MM.1S (cell line): ENCODE results near the gene PEX1.

Source experiments
- DNase-seq: peaks from one replicate; pipeline ENCODE4 v3.0.0-alpha.2; 2015
- H2AFZ ChIP-seq: fragments of 300-600 bp; sonication (generic); 2 replicates; pipeline ENCODE4 v1.6.0; 2016; ENCODE audit warnings: antibody characterized with exemption, low read length
- H3F3A ChIP-seq: fragments of 300-600 bp; sonication (generic); 2 replicates; pipeline ENCODE4 v1.6.1; 2016; ENCODE audit warnings: mild to moderate bottlenecking, antibody characterized with exemption, low read length, moderate library complexity, mixed read lengths; ENCODE audit not compliant: insufficient read depth
- H3K27ac ChIP-seq: fragments of 300-600 bp; sonication (generic); 2 replicates; pipeline ENCODE4 v1.5.1; 2016; ENCODE audit warnings: mild to moderate bottlenecking, low read length
- H3K27me3 ChIP-seq: fragments of 300-600 bp; sonication (generic); replicated peaks from 2 replicates; pipeline ENCODE4 v1.6.0; 2016; ENCODE audit warnings: low read length; ENCODE audit not compliant: insufficient read depth
- H3K36me3 ChIP-seq: fragments of 300-600 bp; sonication (generic); replicated peaks from 2 replicates; pipeline ENCODE4 v1.6.1; 2016; ENCODE audit warnings: mild to moderate bottlenecking, low read length, mixed read lengths; ENCODE audit not compliant: insufficient read depth
- H3K4me1 ChIP-seq: fragments of 300-600 bp; sonication (generic); 2 replicates; pipeline ENCODE4 v1.6.1; 2016; ENCODE audit warnings: low read length, mixed read lengths
- H3K4me2 ChIP-seq: fragments of 300-600 bp; sonication (generic); 2 replicates; pipeline ENCODE4 v1.6.0; 2016; ENCODE audit warnings: low read depth, low read length
- H3K4me3 ChIP-seq: fragments of 300-600 bp; sonication (generic); 2 replicates; pipeline ENCODE4 v1.5.1; 2016; ENCODE audit warnings: low read length, mixed read lengths
- H3K79me2 ChIP-seq: fragments of 300-600 bp; sonication (generic); 2 replicates; pipeline ENCODE4 v1.6.1; 2016; ENCODE audit warnings: mixed run types, low read length, mixed read lengths
- H3K9ac ChIP-seq: fragments of 300-600 bp; sonication (generic); 2 replicates; pipeline ENCODE4 v1.6.1; 2016; ENCODE audit warnings: low read length, mixed read lengths
- H3K9me2 ChIP-seq: fragments of 300-600 bp; sonication (generic); replicated peaks from 2 replicates; pipeline ENCODE4 v1.6.1; 2016; ENCODE audit warnings: mild to moderate bottlenecking, low read length, mixed read lengths; ENCODE audit not compliant: insufficient read depth
- H3K9me3 ChIP-seq: fragments of 300-600 bp; sonication (generic); replicated peaks from 2 replicates; pipeline ENCODE4 v1.6.1; 2016; ENCODE audit warnings: mild to moderate bottlenecking, low read length, mixed read lengths; ENCODE audit not compliant: insufficient read depth
- H4K20me1 ChIP-seq: fragments of 300-600 bp; sonication (generic); 2 replicates; pipeline ENCODE4 v1.6.1; 2016; ENCODE audit warnings: mild to moderate bottlenecking, low read length, moderate library complexity, mixed read lengths; ENCODE audit not compliant: insufficient read depth
- CTCF ChIP-seq: fragments of 300-600 bp; sonication (generic); IDR thresholded peaks from 2 replicates; pipeline ENCODE4 v1.5.1; 2016; ENCODE audit warnings: antibody characterized with exemption, low read length, mixed read lengths
- EZH2 ChIP-seq: fragments of 300-600 bp; sonication (generic); optimal IDR thresholded peaks from 2 replicates; pipeline ENCODE3; 2017; ENCODE audit warnings: low read depth, mild to moderate bottlenecking, antibody characterized with exemption, low read length, mixed read lengths
- EZH2phosphoT487 ChIP-seq: fragments of 300-600 bp; sonication (generic); IDR thresholded peaks from 2 replicates; pipeline ENCODE4 v1.6.1; 2018; ENCODE audit warnings: antibody characterized with exemption, low read length

Gene PEX1

GRCh38 chr7:92504563-92504962 is 23.8 kb downstream of the PEX1 start:
- H3K27ac ChIP-seq, result no peak overlapping the region
- H3K36me3 ChIP-seq, result no peaks in the 10 kb centered on the region
- DNase-seq, result no peak
- no peaks in the 10 kb centered on the region for H4K20me1 ChIP-seq
- no peaks in the 10 kb centered on the region for H3K9me2 ChIP-seq
- no peak overlapping the region for H3K4me2 ChIP-seq
- TF ChIP-seq EZH2phosphoT487, result no peak
- H3K4me3 ChIP-seq, result no peak overlapping the region
- H3F3A ChIP-seq, result no peaks in the 10 kb centered on the region
- H3K79me2 ChIP-seq, result no peaks in the 10 kb centered on the region
- no peaks in the 10 kb centered on the region for H3K4me1 ChIP-seq
- H3K9ac ChIP-seq, result no peak overlapping the region
- H3K9me3 ChIP-seq, result no peaks in the 10 kb centered on the region
- no peaks in the 10 kb centered on the region for H3K27me3 ChIP-seq
- H2AFZ ChIP-seq, result no peak overlapping the region

- Histone ChIP-seq H3K27me3 (no peaks in the 10 kb centered on the region), H3K79me2 (no peaks in the 10 kb centered on the region), H3K27ac (no peak overlapping the region), H3K4me2 (no peak overlapping the region), H3K9me3 (no peaks in the 10 kb centered on the region), H3K9ac (no peak overlapping the region), H2AFZ (no peak overlapping the region), H3F3A (no peaks in the 10 kb centered on the region), H3K4me1 (no peaks in the 10 kb centered on the region), H3K9me2 (no peaks in the 10 kb centered on the region), H4K20me1 (no peaks in the 10 kb centered on the region), H3K4me3 (no peak overlapping the region), H3K36me3 (no peaks in the 10 kb centered on the region)
- no peak for DNase-seq
- no peak for TF ChIP-seq EZH2
- TF ChIP-seq CTCF, result no peak
- TF ChIP-seq EZH2phosphoT487, result no peak
Observed at GRCh38 chr7:92503767-92504166, 24.6 kb downstream of the PEX1 start.

- Histone ChIP-seq H3F3A (no peaks in the 10 kb centered on the region), H2AFZ (no peak overlapping the region), H3K9ac (no peak overlapping the region), H3K9me2 (no peaks in the 10 kb centered on the region), H3K4me3 (no peak overlapping the region), H3K27me3 (no peaks in the 10 kb centered on the region), H3K9me3 (no peaks in the 10 kb centered on the region), H3K79me2 (no peaks in the 10 kb centered on the region), H3K27ac (no peak overlapping the region), H3K4me2 (no peak overlapping the region), H4K20me1 (no peaks in the 10 kb centered on the region), H3K4me1 (no peaks in the 10 kb centered on the region), H3K36me3 (no peaks in the 10 kb centered on the region)
- no peak for TF ChIP-seq EZH2phosphoT487
- TF ChIP-seq CTCF, result no peak
- no peak for TF ChIP-seq EZH2
- DNase-seq, result no peak
Observed at GRCh38 chr7:92498557-92498956, 29.8 kb downstream of the PEX1 start.

- DNase-seq, result no peak
- no peaks in the 10 kb centered on the region for H3K9me3 ChIP-seq
- no peaks in the 10 kb centered on the region for H3F3A ChIP-seq
- no peak overlapping the region for H3K4me2 ChIP-seq
- no peak overlapping the region for H3K27ac ChIP-seq
- H4K20me1 ChIP-seq, result no peaks in the 10 kb centered on the region
- H3K79me2 ChIP-seq, result no peaks in the 10 kb centered on the region
- H3K4me3 ChIP-seq, result no peak overlapping the region
- no peaks in the 10 kb centered on the region for H3K27me3 ChIP-seq
- H3K9me2 ChIP-seq, result no peaks in the 10 kb centered on the region
- H3K9ac ChIP-seq, result no peak overlapping the region
- H2AFZ ChIP-seq, result no peak overlapping the region
- TF ChIP-seq EZH2phosphoT487, result no peak
- no peak for TF ChIP-seq CTCF
- no peak for TF ChIP-seq EZH2
- H3K4me1 ChIP-seq, result no peaks in the 10 kb centered on the region
- H3K36me3 ChIP-seq, result no peaks in the 10 kb centered on the region
Observed at GRCh38 chr7:92496876-92497275, 31.4 kb downstream of the PEX1 start.
